HG02973 (cell line): Measurements from ENCODE around the gene P2RX6.
"Not testable (repeated sequence)": the region's sequence is repeated elsewhere in the genome, so short reads cannot be mapped to it uniquely, and the experiment has no call there.

ENCODE experiments used
- ATAC-seq: cut with Tn5 transposase; IDR thresholded peaks from one replicate; pipeline ENCODE4 v1.9.1; 2021; ENCODE audit warnings: moderate library complexity; ENCODE audit not compliant: unreplicated experiment

The P2RX6 gene

GRCh38 chr22:21051145-21051830, 36.3 kb downstream of the P2RX6 start:
- ATAC-seq, result no peak

- ATAC-seq, result no peak
Observed at GRCh38 chr22:21051831-21052400, 37.0 kb downstream of the P2RX6 start.

GRCh38 chr22:21052715-21053459, 37.9 kb downstream of the P2RX6 start:
- no peak for ATAC-seq

GRCh38 chr22:21054046-21054713, 39.2 kb downstream of the P2RX6 start:
- ATAC-seq, result no peak

GRCh38 chr22:21054714-21055563, 40.0 kb downstream of the P2RX6 start:
- ATAC-seq, result no peak

GRCh38 chr22:21055564-21055834, 40.5 kb downstream of the P2RX6 start:
- ATAC-seq, result no peak

- ATAC-seq, result no peak
Observed at GRCh38 chr22:21055880-21056319, 40.9 kb downstream of the P2RX6 start.

GRCh38 chr22:21060363-21060762, 45.4 kb downstream of the P2RX6 start:
- not testable (repeated sequence) for ATAC-seq

GRCh38 chr22:21061660-21062321, 46.8 kb downstream of the P2RX6 start:
- not testable (repeated sequence) for ATAC-seq

GRCh38 chr22:21064425-21064824, 49.5 kb downstream of the P2RX6 start:
- not testable (repeated sequence) for ATAC-seq

GRCh38 chr22:21064917-21065864, 50.2 kb downstream of the P2RX6 start:
- no peak for ATAC-seq

- ATAC-seq, result no peak
Observed at GRCh38 chr22:21067075-21067900, 52.3 kb downstream of the P2RX6 start.

GRCh38 chr22:21067901-21068680, 53.1 kb downstream of the P2RX6 start:
- no peak for ATAC-seq

GRCh38 chr22:21068681-21069276, 53.8 kb downstream of the P2RX6 start:
- no peak for ATAC-seq

- ATAC-seq, result no peak
Observed at GRCh38 chr22:21069375-21069774, 54.4 kb downstream of the P2RX6 start.

- no peak for ATAC-seq
Observed at GRCh38 chr22:21070690-21071615, 56.0 kb downstream of the P2RX6 start.
